Activated CD8-positive, alpha-beta T cell treated with anti-CD3 and anti-CD28 coated beads, Interleukin-2, amount 10 ng/mL, durations not matched to agents 7 days and 5 days (primary cell): ENCODE data around the gene RASGRP1. TPM values are rescaled to one million over a fixed set of nuclear protein-coding genes. Genes with fewer than 3 reads are reported as not detected.

Experiments used
- ATAC-seq: fragments of 150-1000 bp; cut with Tn5 transposase; one replicate; pipeline ENCODE4 v1.10.0; 2021; ENCODE audit warnings: moderate library complexity
- CTCF ChIA-PET: fragments of 350-600 bp; sonication (Branson Sonifier 250); formaldehyde crosslinking; loops from one replicate; lab custom pipeline; 2021; ENCODE audit warnings: antibody characterized with exemption; lab: Charles Lee
- POLR2A ChIA-PET: fragments of 350-600 bp; sonication (Branson Sonifier 250); formaldehyde crosslinking; loops from one replicate; lab custom pipeline; 2021; ENCODE audit warnings: antibody characterized with exemption; lab: Charles Lee
- DNase-seq: peaks from one replicate; pipeline ENCODE4 v3.0.0-alpha.2; 2020
- H3K27ac Mint-ChIP-seq: one replicate; pipeline ENCODE4 v1.8.0; 2021; ENCODE audit warnings: mild to moderate bottlenecking, mixed read lengths
- H3K27me3 Mint-ChIP-seq: one replicate; pipeline ENCODE4 v1.8.0; 2021; ENCODE audit warnings: low read depth, mixed read lengths
- H3K36me3 Mint-ChIP-seq: one replicate; pipeline ENCODE4 v1.8.0; 2021; ENCODE audit warnings: low read depth, mixed read lengths
- H3K4me1 Mint-ChIP-seq: one replicate; pipeline ENCODE4 v1.8.0; 2021; ENCODE audit warnings: low read depth, mixed read lengths
- H3K4me3 Mint-ChIP-seq: one replicate; pipeline ENCODE4 v1.8.0; 2021; ENCODE audit warnings: mild to moderate bottlenecking, mixed read lengths
- H3K9me3 Mint-ChIP-seq: one replicate; pipeline ENCODE4 v1.8.0; 2022; ENCODE audit warnings: mixed read lengths; ENCODE audit not compliant: insufficient read depth
- total RNA-seq, 2 experiments: library from RNA; stranded (reverse); gene quantifications; one replicate each; pipeline ENCODE4 v1.2.3, GENCODE V29; 2021

Gene RASGRP1
- total RNA-seq, 2 experiments from 2014 or later: 161 to 165 TPM

GRCh38 chr15:38507570-38507969 is 57.0 kb downstream of the RASGRP1 start:
- H3K4me1 Mint-ChIP-seq: peaks cover 13% of the 10 kb centered on the region
- ChIA-PET CTCF (interaction anchor here (0.8 to 4.4 kb wide), 8 partner anchors 9 to 191 kb away, joined by 3 to 30 read pairs (median 4); no protein-coding TSS in a partner anchor), POLR2A (interaction anchor here (0.6 kb wide), 1 partner anchor 189 kb away, joined by 3 read pairs; no protein-coding TSS in a partner anchor)
- peak overlapping the region; percentile 70 for H3K27ac Mint-ChIP-seq
- no peaks in the 10 kb centered on the region for H3K27me3 Mint-ChIP-seq
- no peaks in the 10 kb centered on the region for H3K9me3 Mint-ChIP-seq
- peaks cover 82% of the 10 kb centered on the region for H3K36me3 Mint-ChIP-seq
- DNase-seq (no peak), ATAC-seq (no peak)
- H3K4me3 Mint-ChIP-seq: no peak overlapping the region

- POLR2A ChIA-PET: interaction anchor here (0.6 to 0.8 kb wide), 3 partner anchors 46 to 189 kb away, joined by 3 read pairs; no protein-coding TSS in a partner anchor
- Mint-ChIP-seq H3K9me3 (no peaks in the 10 kb centered on the region), H3K36me3 (peaks cover 83% of the 10 kb centered on the region), H3K4me3 (no peak overlapping the region), H3K27ac (peak overlapping the region; percentile 70), H3K27me3 (no peaks in the 10 kb centered on the region), H3K4me1 (peaks cover 13% of the 10 kb centered on the region)
- ATAC-seq: no peak
- no peak for DNase-seq
- CTCF ChIA-PET: interaction anchor here (1.2 to 4.4 kb wide), 7 partner anchors 10 to 192 kb away, joined by 3 to 30 read pairs (median 5); no protein-coding TSS in a partner anchor
Measured at GRCh38 chr15:38506997-38507396, 57.6 kb downstream of the RASGRP1 start.

DNA sequence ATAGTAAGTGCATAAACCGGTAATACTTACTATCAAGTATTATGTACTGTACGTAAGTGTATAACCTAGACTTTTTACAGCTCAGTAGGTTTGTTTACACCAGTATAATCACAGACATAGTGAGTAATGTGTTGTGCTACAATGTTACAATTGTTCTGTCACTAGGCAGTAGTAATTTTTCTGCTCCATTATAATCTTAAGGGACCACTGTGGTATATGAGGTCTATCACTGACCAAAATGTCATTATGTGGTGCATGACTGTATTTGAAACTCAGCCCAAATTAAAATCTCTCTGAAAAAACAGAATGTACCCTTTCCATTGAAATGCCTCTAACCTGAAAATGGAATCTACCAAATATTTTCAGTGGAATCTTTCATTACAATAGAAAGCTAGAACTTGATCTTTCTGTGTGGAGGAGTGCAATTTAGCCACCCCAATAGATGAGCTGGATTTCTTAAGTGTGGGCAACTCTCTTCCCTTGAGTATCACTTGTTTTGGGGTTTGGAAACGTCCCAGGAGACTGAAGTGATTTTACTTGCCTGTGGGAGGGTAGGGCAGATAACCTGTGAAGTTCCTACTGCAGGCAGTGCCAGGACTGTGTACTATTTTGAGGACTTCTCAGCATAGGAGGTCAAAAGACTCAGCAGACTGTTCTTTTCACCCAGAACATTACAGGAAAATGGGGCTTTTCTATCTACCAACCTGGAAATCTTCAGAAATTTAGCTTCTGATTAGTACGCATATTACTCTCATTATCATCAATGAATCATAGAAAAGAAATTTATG is 59.7 kb downstream of the RASGRP1 start:
- ChIA-PET CTCF (interaction anchor here (1.1 to 4.4 kb wide), 7 partner anchors 8 to 194 kb away, joined by 4 to 30 read pairs (median 7); partner anchors contain the start of gene RASGRP1), POLR2A (interaction anchor here (0.6 to 1.7 kb wide), 3 partner anchors 8 to 1581 kb away, joined by 3 to 5 read pairs (median 4); no protein-coding TSS in a partner anchor)
- H3K9me3 Mint-ChIP-seq: no peaks in the 10 kb centered on the region
- peaks cover 83% of the 10 kb centered on the region for H3K36me3 Mint-ChIP-seq
- DNase-seq: no peak
- H3K4me1 Mint-ChIP-seq: peaks cover 11% of the 10 kb centered on the region
- ATAC-seq: no peak
- H3K27me3 Mint-ChIP-seq: no peaks in the 10 kb centered on the region
- no peak overlapping the region for H3K4me3 Mint-ChIP-seq
- H3K27ac Mint-ChIP-seq: peak overlapping the region; percentile 4

DNA sequence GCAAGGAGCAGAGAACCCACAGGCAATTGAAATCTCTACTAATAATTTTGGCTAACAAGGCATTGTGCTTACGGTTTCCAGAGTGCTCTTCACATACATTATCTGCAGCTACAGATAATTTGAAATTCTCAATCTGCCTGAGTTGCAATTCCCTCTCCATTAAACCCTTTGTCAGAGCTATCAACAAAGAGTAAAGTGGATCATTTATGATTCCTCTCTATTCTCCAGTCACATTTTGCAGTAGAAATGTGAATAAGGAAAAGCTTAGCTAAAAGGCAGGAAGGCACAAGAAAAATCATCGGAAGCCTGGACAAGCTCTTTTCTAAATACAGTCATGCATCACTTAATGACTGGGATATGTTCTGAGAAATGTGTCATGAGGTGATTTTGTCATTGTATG is 61.1 kb downstream of the RASGRP1 start:
- DNase-seq (no peak), ATAC-seq (no peak)
- ChIA-PET POLR2A (interaction anchor here (0.7 kb wide), 1 partner anchor 60 kb away, joined by 3 read pairs; no protein-coding TSS in a partner anchor), CTCF (interaction anchor here (1.0 to 3.1 kb wide), 5 partner anchors 63 to 196 kb away, joined by 3 to 15 read pairs (median 8); no protein-coding TSS in a partner anchor)
- Mint-ChIP-seq H3K27ac (peak overlapping the region; percentile 13), H3K36me3 (peaks cover 87% of the 10 kb centered on the region), H3K4me1 (peaks cover 2% of the 10 kb centered on the region), H3K4me3 (no peak overlapping the region), H3K27me3 (no peaks in the 10 kb centered on the region), H3K9me3 (no peaks in the 10 kb centered on the region)

DNA sequence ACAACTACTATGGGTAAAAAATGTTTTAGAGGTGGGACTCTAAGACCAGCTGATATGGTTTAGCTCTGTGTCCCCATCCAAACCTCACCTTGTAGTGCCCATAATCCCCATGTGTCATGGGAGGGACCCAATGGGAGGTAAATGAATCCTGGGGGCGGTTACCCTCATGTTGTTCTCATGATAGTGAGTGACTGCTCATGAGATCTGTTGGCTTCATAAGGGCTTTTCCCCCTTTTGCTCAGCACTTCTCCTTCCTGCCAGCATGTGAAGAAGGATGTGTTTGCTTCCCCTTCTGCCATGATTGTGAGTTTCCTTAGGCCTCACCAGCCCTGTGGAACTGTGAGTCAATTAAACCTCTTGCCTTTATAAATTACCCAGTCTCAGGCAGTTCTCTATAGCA is 65.0 kb downstream of the RASGRP1 start:
- Mint-ChIP-seq H3K4me3 (no peak overlapping the region), H3K9me3 (no peaks in the 10 kb centered on the region), H3K27me3 (no peaks in the 10 kb centered on the region), H3K4me1 (no peaks in the 10 kb centered on the region), H3K27ac (no peak overlapping the region), H3K36me3 (peaks cover 84% of the 10 kb centered on the region)
- ATAC-seq (no peak), DNase-seq (no peak)
- ChIA-PET CTCF (interaction anchor here (1.2 to 4.6 kb wide), 3 partner anchors 17 to 200 kb away, joined by 4 to 33 read pairs (median 10); no protein-coding TSS in a partner anchor), POLR2A (interaction anchor here (0.7 to 1.5 kb wide), 3 partner anchors 9 to 11 kb away, joined by 3 to 4 read pairs (median 3); no protein-coding TSS in a partner anchor)

DNA sequence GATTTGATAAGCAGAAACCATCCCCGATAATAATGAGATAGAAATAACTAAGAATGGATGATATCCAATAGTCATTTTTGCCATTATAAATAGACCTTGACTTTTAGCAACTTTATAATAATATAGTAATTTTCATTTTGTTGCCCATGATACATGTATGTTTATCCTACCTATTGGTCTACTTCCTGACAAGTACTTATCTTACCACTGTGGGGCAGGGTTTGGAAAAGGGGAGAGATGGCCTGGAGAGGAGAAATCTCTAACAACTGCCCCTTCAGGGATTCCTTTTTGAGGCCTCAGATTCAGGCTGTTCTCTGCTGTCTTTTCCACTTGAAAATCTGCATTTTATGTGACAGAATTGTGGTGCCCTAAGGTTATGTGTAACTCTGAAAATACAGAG is 68.5 kb downstream of the RASGRP1 start:
- no peak overlapping the region for H3K4me3 Mint-ChIP-seq
- H3K9me3 Mint-ChIP-seq: no peaks in the 10 kb centered on the region
- ChIA-PET POLR2A (interaction anchor here (1.3 kb wide), 1 partner anchor 9 kb away, joined by 5 read pairs; no protein-coding TSS in a partner anchor), CTCF (interaction anchor here (1.9 to 4.6 kb wide), 4 partner anchors 9 to 203 kb away, joined by 4 to 33 read pairs (median 14); no protein-coding TSS in a partner anchor)
- peaks cover 83% of the 10 kb centered on the region for H3K36me3 Mint-ChIP-seq
- peaks cover 5% of the 10 kb centered on the region for H3K4me1 Mint-ChIP-seq
- ATAC-seq (no peak), DNase-seq (no peak)
- peak overlapping the region; percentile 18 for H3K27ac Mint-ChIP-seq
- H3K27me3 Mint-ChIP-seq: no peaks in the 10 kb centered on the region

GRCh38 chr15:38490242-38490922 is 74.2 kb downstream of the RASGRP1 start:
- no peaks in the 10 kb centered on the region for H3K9me3 Mint-ChIP-seq
- CTCF ChIA-PET: interaction anchor here (1.1 to 7.8 kb wide), 7 partner anchors 12 to 209 kb away, joined by 3 to 81 read pairs (median 7); no protein-coding TSS in a partner anchor
- ATAC-seq: no peak
- H3K4me1 Mint-ChIP-seq: peaks cover 26% of the 10 kb centered on the region
- no peak for DNase-seq
- POLR2A ChIA-PET: interaction anchor here (0.6 to 1.3 kb wide), 3 partner anchors 10 to 1368 kb away, joined by 3 to 6 read pairs (median 4); partner anchors contain the start of gene RASGRP1
- no peaks in the 10 kb centered on the region for H3K27me3 Mint-ChIP-seq
- H3K27ac Mint-ChIP-seq: peak overlapping the region; percentile 31
- H3K36me3 Mint-ChIP-seq: peaks cover 84% of the 10 kb centered on the region
- no peak overlapping the region for H3K4me3 Mint-ChIP-seq

GRCh38 chr15:38487378-38487777 is 77.2 kb downstream of the RASGRP1 start:
- no peak for DNase-seq
- H3K27me3 Mint-ChIP-seq: no peaks in the 10 kb centered on the region
- peaks cover 27% of the 10 kb centered on the region for H3K4me1 Mint-ChIP-seq
- ChIA-PET POLR2A (interaction anchor here (0.6 kb wide), 1 partner anchor 15 kb away, joined by 4 read pairs; no protein-coding TSS in a partner anchor), CTCF (interaction anchor here (0.7 to 7.8 kb wide), 10 partner anchors 10 to 212 kb away, joined by 3 to 81 read pairs (median 4); partner anchors contain the start of gene RASGRP1)
- no peak for ATAC-seq
- no peaks in the 10 kb centered on the region for H3K9me3 Mint-ChIP-seq
- H3K4me3 Mint-ChIP-seq: no peak overlapping the region
- H3K36me3 Mint-ChIP-seq: peaks cover 69% of the 10 kb centered on the region
- peak overlapping the region; percentile 77 for H3K27ac Mint-ChIP-seq

DNA sequence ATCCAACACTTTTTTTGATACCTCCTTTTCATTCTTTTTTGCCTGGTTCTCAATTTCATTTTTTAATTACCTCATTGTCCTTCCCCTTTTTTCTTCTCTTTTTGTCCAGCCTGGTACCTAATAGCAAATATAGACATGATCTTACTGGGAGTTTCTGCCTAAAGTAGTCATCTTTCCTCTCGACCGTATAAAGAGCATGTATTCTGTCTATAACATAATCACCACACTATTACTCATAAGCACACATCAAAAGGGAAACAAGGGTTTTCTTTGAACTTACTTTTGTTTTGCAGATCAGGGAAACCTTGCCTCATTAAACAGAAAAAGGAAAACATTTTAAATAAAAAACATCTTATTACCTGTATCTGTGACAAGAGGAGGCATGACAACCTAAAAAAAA is 77.7 kb downstream of the RASGRP1 start:
- DNase-seq: no peak
- Mint-ChIP-seq H3K36me3 (peaks cover 69% of the 10 kb centered on the region), H3K27me3 (no peaks in the 10 kb centered on the region), H3K9me3 (no peaks in the 10 kb centered on the region), H3K4me3 (no peak overlapping the region), H3K4me1 (peaks cover 31% of the 10 kb centered on the region), H3K27ac (peak overlapping the region; percentile 77)
- ChIA-PET CTCF (interaction anchor here (0.9 to 7.8 kb wide), 8 partner anchors 9 to 213 kb away, joined by 3 to 81 read pairs (median 6); no protein-coding TSS in a partner anchor), POLR2A (interaction anchor here (0.6 kb wide), 1 partner anchor 16 kb away, joined by 4 read pairs; no protein-coding TSS in a partner anchor)
- ATAC-seq: peak; percentile 80

DNA sequence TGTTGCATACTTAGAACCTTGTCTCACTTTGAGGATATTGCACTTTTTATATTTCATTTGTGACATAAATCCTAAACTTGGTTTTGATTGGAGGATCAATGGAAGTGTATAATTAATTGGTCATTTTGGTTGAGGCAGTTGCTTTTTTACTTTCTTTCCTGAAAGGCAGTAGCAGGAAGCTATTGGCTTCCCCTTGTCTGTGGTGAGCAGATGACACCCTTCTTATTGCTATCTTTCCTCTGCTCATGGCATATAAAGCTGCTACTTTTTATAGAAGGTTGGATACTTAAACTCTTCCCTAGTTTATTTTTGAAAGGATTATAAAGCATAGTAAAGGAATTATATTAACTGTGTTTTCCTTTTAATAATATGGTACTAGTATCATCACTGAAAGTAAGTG is 82.0 kb downstream of the RASGRP1 start:
- Mint-ChIP-seq H3K4me1 (peaks cover 30% of the 10 kb centered on the region), H3K36me3 (peaks cover 51% of the 10 kb centered on the region), H3K4me3 (no peak overlapping the region), H3K27ac (peak overlapping the region; percentile 68), H3K9me3 (no peaks in the 10 kb centered on the region), H3K27me3 (no peaks in the 10 kb centered on the region)
- DNase-seq (no peak), ATAC-seq (no peak)
- POLR2A ChIA-PET: interaction anchor here (1.5 kb wide), 1 partner anchor 81 kb away, joined by 4 read pairs; the partner anchor contains the start of gene RASGRP1
- CTCF ChIA-PET: interaction anchor here (1.0 to 3.3 kb wide), 7 partner anchors 8 to 217 kb away, joined by 4 to 33 read pairs (median 6); partner anchors contain the start of gene FAM98B
